K562 (cell line): Measurements from ENCODE around the gene SRGN. TPM values are rescaled to one million over a fixed set of nuclear protein-coding genes. Genes with fewer than 3 reads are reported as not detected.

Experiments used
- ATAC-seq: fragments of 200-7000 bp; cut with Tn5 transposase; 3 replicates; pipeline ENCODE4 v1.9.1; 2020; ENCODE audit warnings: moderate library complexity
- BruUV-seq: library from RNA; stranded (reverse); fragments of 400-500 nt; replicated peaks from 2 replicates; lab custom pipeline; 2021; lab: Mats Ljungman, UMichigan
- CTCF ChIA-PET: fragments of 300-600 bp; formaldehyde crosslinking; extraction: SDS; loops from one replicate; lab custom pipeline; 2021; ENCODE audit warnings: low intra/inter-chr PET ratio; lab: Yijun Ruan, JAX
- POLR2A ChIA-PET: fragments of 300-600, 350-650 bp; sonication (Branson Sonifier 250); formaldehyde crosslinking; extraction: SDS; loops from one replicate; lab custom pipeline; 2021; ENCODE audit warnings: antibody characterized with exemption, inconsistent platforms; lab: Yijun Ruan, JAX
- DNase-seq, 4 experiments: peaks; one replicate each; pipeline versions ENCODE4 v3.0.0 to v3.0.0-alpha.2; 2011 to 2018; ENCODE audit warnings: low spot score in 3 of 4, mixed read lengths in 3 of 4; ENCODE audit errors: extremely low read depth in 1 of 4
- FAIRE-seq: peaks from 2 replicates; lab custom pipeline; 2011; peaks lifted over from hg19 to GRCh38; lab: Jason Lieb, UNC
- H2AFZ ChIP-seq: 2 replicates; pipeline ENCODE4 v1.6.0; 2011; ENCODE audit warnings: low read depth, low read length, control low read depth, inconsistent platforms
- H3K27ac ChIP-seq: fragments of 200-600 bp; 3 replicates; pipeline ENCODE4 v1.8.0; 2011; ENCODE audit warnings: low read depth, mild to moderate bottlenecking, control low read depth, inconsistent platforms, low read length, moderate library complexity, mixed read lengths; ENCODE audit errors: extremely low read depth
- H3K27me3 ChIP-seq, 2 experiments: fragments of 300-600 bp in 1 of 2; 2 replicates in 1 of 2; 3 replicates in 1 of 2; pipeline versions ENCODE4 v1.6.0 to v1.8.0; 2011; ENCODE audit warnings: inconsistent platforms in 2 of 2, low read length in 2 of 2, mild to moderate bottlenecking in 1 of 2, mixed read lengths in 1 of 2, moderate library complexity in 1 of 2; ENCODE audit not compliant: control insufficient read depth in 2 of 2, insufficient read depth in 2 of 2
- H3K36me3 ChIP-seq: fragments of 300-600 bp; 3 replicates; pipeline ENCODE4 v1.8.0; 2011; ENCODE audit warnings: mild to moderate bottlenecking, low read length, inconsistent platforms; ENCODE audit not compliant: control insufficient read depth, insufficient read depth
- H3K4me1 ChIP-seq, 2 experiments: fragments of 200-600 bp in 1 of 2; replicated peaks in 1 of 2; 2 replicates in 1 of 2; 3 replicates in 1 of 2; pipeline versions ENCODE4 v1.5.1 to v1.8.0; 2011; ENCODE audit warnings: inconsistent platforms in 2 of 2, low read length in 2 of 2, mild to moderate bottlenecking in 1 of 2, mixed read lengths in 1 of 2, moderate library complexity in 1 of 2; ENCODE audit not compliant: control insufficient read depth in 2 of 2, insufficient read depth in 2 of 2
- H3K4me2 ChIP-seq: 2 replicates; pipeline ENCODE4 v1.6.1; 2011; ENCODE audit warnings: low read length, control low read depth, inconsistent platforms, mixed read lengths; ENCODE audit not compliant: insufficient read depth
- H3K4me3 ChIP-seq: fragments of 200-600 bp; sonication (generic), shearing (Covaris generic); 2 replicates; pipeline ENCODE4 v1.5.1; 2016; ENCODE audit warnings: control low read depth, inconsistent platforms
- H3K79me2 ChIP-seq: fragments of 200-600 bp; 3 replicates; pipeline ENCODE4 v1.8.0; 2011; ENCODE audit warnings: low read length, inconsistent platforms; ENCODE audit not compliant: control insufficient read depth, insufficient read depth
- H3K9ac ChIP-seq, 2 experiments: 2 replicates each; pipeline versions ENCODE4 v1.6.0 to v1.6.1; 2011; ENCODE audit warnings: low read depth in 2 of 2, low read length in 2 of 2, control low read depth in 1 of 2, inconsistent platforms in 1 of 2, mild to moderate bottlenecking in 1 of 2, mixed read lengths in 1 of 2; ENCODE audit not compliant: insufficient read depth in 1 of 2
- H3K9me1 ChIP-seq: one replicate; pipeline ENCODE4 v1.6.0; 2011; ENCODE audit warnings: inconsistent platforms, mild to moderate bottlenecking, low read length, moderate library complexity; ENCODE audit not compliant: control insufficient read depth, insufficient read depth
- H3K9me3 ChIP-seq: replicated peaks from 2 replicates; pipeline ENCODE4 v1.5.1; 2011; ENCODE audit warnings: low read depth, low read length, inconsistent platforms; ENCODE audit not compliant: control insufficient read depth, insufficient read depth
- H4K20me1 ChIP-seq: replicated peaks from 2 replicates; pipeline ENCODE4 v1.6.1; 2011; ENCODE audit warnings: low read length, inconsistent platforms, mixed read lengths; ENCODE audit not compliant: control insufficient read depth, insufficient read depth
- CCNT2 ChIP-seq: IDR thresholded peaks from 2 replicates; pipeline ENCODE4 v1.6.1; 2011; ENCODE audit warnings: borderline replicate concordance, low read depth, mild to moderate bottlenecking, moderate library complexity, mixed read lengths, low read length; ENCODE audit not compliant: insufficient read length; ENCODE audit errors: extremely low read depth
- DNMT1 ChIP-seq: fragments of 450-650 bp; IDR thresholded peaks from 2 replicates; pipeline ENCODE4 v1.6.1; 2016; ENCODE audit warnings: antibody characterized with exemption, mild to moderate bottlenecking
- ELF2 ChIP-seq: fragments of 250-450 bp; sonication (Bioruptor Pico); IDR thresholded peaks from 2 replicates; pipeline ENCODE4 v1.5.0; 2021; ENCODE audit warnings: mild to moderate bottlenecking
- ZNF121 ChIP-seq: sonication (generic); formaldehyde crosslinking; conservative IDR thresholded peaks from 2 replicates; pipeline ENCODE4 v1.8.0; 2022; ENCODE audit warnings: missing genetic modification reagents
- ZNF398 ChIP-seq: fragments of 250-450 bp; sonication (Bioruptor Pico); IDR thresholded peaks from 2 replicates; pipeline ENCODE4 v1.8.0; 2021; ENCODE audit warnings: moderate library complexity, mild to moderate bottlenecking, inconsistent platforms
- WGBS: fragments of 100-300 bp; shearing (Covaris generic); methylation state at CpG from one replicate; pipeline ENCODE4 v1.1.6; 2016; ENCODE audit warnings: low coverage, mixed read lengths; ENCODE audit not compliant: insufficient coverage; ENCODE audit errors: missing lambda C conversion rate; 5-methylcytosine and 5-hydroxymethylcytosine counted together
- in situ Hi-C: fragments of 300-500 bp; cut with MboI; formaldehyde crosslinking; loops from 4 replicates; pipeline ENCODE4 v1.15.0; 2018; ENCODE audit warnings: inconsistent platforms, mixed read lengths
- intact Hi-C: fragments of 100-400 bp; cut with micrococcal nuclease; formaldehyde crosslinking; loops from 2 replicates; pipeline ENCODE4 v1.14.2; 2022
- polyA plus RNA-seq, 8 experiments: library from polyadenylated mRNA; depleted of rRNA in 4 of 8; stranded (reverse) in 5 of 8; unstranded in 3 of 8; fragments of >200 nt; fragmentation: Nextera tagmentation in 2 of 8; fragmentation: Illumina TruSeq in 1 of 8; extraction: Ambion mirVana in 2 of 8; extraction: Trizol in 1 of 8; gene quantifications; 2 replicates each; pipeline versions ENCODE4 v1.2.1 to v1.2.3, GENCODE V29; 2011 to 2014; ENCODE audit warnings: inconsistent platforms in 1 of 8, missing spikeins in 1 of 8
- total RNA-seq, 7 experiments: library from RNA; depleted of rRNA in 6 of 7; stranded (reverse); fragments of >200 nt in 6 of 7; fragmentation: Illumina TruSeq in 2 of 7; extraction: Trizol in 2 of 7; gene quantifications; 2 replicates each; pipeline versions ENCODE4 v1.2.1 to v1.2.3, GENCODE V29; 2011 to 2021; ENCODE audit warnings: low replicate concordance in 1 of 7
- TF ChIP-seq, protein P1 (sequence below): fragments of 450-650 bp; IDR thresholded peaks from 2 replicates; pipeline ENCODE4 v1.6.1; 2017; ENCODE audit warnings: antibody characterized with exemption, mild to moderate bottlenecking

The SRGN gene
- total and polyA plus RNA-seq, 9 of the 15 experiments (the other 6 are each of a cell fraction or from before 2014, with no cell fraction given) = 136 to 304 (median 180) TPM

DNA sequence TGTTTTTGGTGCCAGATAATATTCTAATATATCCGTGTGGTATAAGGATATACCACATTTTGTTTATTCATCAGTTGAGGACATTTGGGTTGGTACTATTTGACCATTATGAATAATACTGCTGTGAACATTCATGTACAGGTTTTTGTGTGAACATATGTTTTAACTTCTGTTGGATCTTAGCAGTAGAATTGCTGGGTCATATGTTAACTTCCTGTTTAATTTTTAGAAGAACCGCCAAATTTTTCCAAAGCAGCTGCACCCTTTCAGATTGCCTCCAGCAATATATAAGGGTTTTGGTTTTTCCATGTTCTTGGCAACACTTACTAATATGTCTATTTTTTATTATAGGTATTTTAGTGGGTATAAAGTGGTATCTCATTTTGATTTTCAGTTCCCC lies 58.9 kb downstream of the SRGN start (continued):
- TF ChIP-seq, protein P1, sequence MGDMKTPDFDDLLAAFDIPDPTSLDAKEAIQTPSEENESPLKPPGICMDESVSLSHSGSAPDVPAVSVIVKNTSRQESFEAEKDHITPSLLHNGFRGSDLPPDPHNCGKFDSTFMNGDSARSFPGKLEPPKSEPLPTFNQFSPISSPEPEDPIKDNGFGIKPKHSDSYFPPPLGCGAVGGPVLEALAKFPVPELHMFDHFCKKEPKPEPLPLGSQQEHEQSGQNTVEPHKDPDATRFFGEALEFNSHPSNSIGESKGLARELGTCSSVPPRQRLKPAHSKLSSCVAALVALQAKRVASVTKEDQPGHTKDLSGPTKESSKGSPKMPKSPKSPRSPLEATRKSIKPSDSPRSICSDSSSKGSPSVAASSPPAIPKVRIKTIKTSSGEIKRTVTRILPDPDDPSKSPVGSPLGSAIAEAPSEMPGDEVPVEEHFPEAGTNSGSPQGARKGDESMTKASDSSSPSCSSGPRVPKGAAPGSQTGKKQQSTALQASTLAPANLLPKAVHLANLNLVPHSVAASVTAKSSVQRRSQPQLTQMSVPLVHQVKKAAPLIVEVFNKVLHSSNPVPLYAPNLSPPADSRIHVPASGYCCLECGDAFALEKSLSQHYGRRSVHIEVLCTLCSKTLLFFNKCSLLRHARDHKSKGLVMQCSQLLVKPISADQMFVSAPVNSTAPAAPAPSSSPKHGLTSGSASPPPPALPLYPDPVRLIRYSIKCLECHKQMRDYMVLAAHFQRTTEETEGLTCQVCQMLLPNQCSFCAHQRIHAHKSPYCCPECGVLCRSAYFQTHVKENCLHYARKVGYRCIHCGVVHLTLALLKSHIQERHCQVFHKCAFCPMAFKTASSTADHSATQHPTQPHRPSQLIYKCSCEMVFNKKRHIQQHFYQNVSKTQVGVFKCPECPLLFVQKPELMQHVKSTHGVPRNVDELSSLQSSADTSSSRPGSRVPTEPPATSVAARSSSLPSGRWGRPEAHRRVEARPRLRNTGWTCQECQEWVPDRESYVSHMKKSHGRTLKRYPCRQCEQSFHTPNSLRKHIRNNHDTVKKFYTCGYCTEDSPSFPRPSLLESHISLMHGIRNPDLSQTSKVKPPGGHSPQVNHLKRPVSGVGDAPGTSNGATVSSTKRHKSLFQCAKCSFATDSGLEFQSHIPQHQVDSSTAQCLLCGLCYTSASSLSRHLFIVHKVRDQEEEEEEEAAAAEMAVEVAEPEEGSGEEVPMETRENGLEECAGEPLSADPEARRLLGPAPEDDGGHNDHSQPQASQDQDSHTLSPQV = peak; percentile 59; the same call in 1 of the 2 replicates
- TF ChIP-seq ZNF398 (CRISPR knock-in tag) (no peak), DNMT1 (no peak), ELF2 (CRISPR knock-in tag) (no peak)

DNA sequence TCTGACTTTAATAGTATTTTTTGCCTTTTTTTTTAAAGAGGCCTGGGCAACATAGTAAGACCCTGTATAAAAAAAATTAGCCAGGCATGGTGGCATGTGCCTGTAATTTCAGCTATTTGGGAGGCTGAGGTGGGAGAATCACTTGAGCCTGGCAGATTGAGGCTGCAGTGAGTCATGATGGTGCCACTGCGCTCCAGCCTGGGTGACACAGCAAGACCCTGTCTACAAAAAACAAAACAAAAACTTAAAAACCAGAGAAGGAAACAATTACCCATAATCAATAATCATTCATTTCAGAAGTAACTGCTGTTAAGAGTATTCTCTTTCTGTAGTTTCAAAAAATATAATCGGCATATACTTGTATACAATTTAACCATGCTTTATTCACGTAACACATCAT lies 64.1 kb downstream of the SRGN start:
- no peaks in the 10 kb centered on the region for H3K27me3 ChIP-seq
- no peaks in the 10 kb centered on the region for H3K9me3 ChIP-seq
- no peak overlapping the region for H3K27ac ChIP-seq
- CTCF ChIA-PET = no interaction called here
- H3K9ac ChIP-seq = no peak overlapping the region
- ATAC-seq = no peak
- no peaks in the 10 kb centered on the region for H3K9me1 ChIP-seq
- no peak overlapping the region for H3K4me3 ChIP-seq
- H3K79me2 ChIP-seq = peaks cover 50% of the 10 kb centered on the region
- TF ChIP-seq CCNT2 (no peak), ZNF121 (CRISPR knock-in tag) (peak; percentile 14; the same call in 1 of the 2 replicates)
- H3K36me3 ChIP-seq = peaks cover 9% of the 10 kb centered on the region; the same call in 1 of the 3 replicates
- FAIRE-seq = no peak
- H3K4me2 ChIP-seq = no peak overlapping the region
- no TSS peak for BruUV-seq
- no peaks in the 10 kb centered on the region for H4K20me1 ChIP-seq
- 89% methylated on average over 3 of the region's 3 CpGs for WGBS
- no peaks in the 10 kb centered on the region for H3K4me1 ChIP-seq
- POLR2A ChIA-PET = no interaction called here
- intact Hi-C loops (no loop called here), in situ Hi-C loops (no loop called here)
- DNase-seq = no peak
- H2AFZ ChIP-seq = no peak overlapping the region
